HG02970 (cell line): Measurements from ENCODE around the gene HOXC4.

Experiments
- ATAC-seq: cut with Tn5 transposase; IDR thresholded peaks from one replicate; pipeline ENCODE4 v1.9.1; 2021; ENCODE audit warnings: mild to moderate bottlenecking, moderate library complexity, moderate number of reproducible peaks; ENCODE audit not compliant: unreplicated experiment, low FRiP score

Gene HOXC4

DNA sequence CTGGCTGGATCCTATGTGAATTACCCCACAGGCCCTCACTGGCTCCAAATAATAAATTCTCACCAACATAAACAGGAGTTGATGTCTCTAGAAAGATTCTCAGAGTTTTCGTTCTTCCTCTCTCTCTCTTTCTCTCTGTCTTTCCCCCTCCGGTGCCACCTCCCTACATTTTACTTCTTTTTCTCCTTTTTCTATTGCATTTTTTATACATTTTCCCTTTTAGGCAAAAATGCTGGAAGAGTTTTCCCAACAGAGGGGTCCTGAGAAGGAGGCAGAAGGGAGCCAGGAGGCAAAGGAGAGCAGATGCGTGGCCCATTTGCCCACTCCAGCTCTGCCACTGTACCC is 26.2 kb upstream of the HOXC4 start:
- no peak for ATAC-seq

DNA sequence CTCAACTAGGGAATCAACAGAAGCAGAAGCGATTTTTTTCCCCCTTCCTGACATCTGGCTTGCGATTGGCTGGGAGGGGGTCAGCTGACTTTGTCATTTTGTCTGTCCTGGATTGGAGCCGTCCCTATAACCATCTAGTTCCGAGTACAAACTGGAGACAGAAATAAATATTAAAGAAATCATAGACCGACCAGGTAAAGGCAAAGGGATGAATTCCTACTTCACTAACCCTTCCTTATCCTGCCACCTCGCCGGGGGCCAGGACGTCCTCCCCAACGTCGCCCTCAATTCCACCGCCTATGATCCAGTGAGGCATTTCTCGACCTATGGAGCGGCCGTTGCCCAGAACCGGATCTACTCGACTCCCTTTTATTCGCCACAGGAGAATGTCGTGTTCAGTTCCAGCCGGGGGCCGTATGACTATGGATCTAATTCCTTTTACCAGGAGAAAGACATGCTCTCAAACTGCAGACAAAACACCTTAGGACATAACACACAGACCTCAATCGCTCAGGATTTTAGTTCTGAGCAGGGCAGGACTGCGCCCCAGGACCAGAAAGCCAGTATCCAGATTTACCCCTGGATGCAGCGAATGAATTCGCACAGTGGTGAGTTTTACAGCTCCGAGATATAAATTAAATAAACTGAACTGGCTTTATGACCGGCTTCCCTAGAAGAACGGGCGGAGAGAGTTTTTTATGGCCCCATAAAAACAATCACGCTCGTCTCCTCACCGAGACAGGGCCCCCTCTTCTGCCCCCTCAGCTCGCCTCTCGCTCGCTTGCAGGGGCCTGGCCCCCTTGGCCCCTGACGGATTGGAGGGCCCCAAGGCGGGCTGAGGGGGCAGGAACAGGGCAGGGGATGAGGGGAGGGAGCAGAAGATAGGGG is 25.1 kb upstream of the HOXC4 start, which contains the start of gene HOXC6:
Gene HOXC6, plus strand, starts transcription at position 127 of the 888 bp plus-strand sequence. Its CDS starts 82 bp downstream, at position 209.
- no peak for ATAC-seq

DNA sequence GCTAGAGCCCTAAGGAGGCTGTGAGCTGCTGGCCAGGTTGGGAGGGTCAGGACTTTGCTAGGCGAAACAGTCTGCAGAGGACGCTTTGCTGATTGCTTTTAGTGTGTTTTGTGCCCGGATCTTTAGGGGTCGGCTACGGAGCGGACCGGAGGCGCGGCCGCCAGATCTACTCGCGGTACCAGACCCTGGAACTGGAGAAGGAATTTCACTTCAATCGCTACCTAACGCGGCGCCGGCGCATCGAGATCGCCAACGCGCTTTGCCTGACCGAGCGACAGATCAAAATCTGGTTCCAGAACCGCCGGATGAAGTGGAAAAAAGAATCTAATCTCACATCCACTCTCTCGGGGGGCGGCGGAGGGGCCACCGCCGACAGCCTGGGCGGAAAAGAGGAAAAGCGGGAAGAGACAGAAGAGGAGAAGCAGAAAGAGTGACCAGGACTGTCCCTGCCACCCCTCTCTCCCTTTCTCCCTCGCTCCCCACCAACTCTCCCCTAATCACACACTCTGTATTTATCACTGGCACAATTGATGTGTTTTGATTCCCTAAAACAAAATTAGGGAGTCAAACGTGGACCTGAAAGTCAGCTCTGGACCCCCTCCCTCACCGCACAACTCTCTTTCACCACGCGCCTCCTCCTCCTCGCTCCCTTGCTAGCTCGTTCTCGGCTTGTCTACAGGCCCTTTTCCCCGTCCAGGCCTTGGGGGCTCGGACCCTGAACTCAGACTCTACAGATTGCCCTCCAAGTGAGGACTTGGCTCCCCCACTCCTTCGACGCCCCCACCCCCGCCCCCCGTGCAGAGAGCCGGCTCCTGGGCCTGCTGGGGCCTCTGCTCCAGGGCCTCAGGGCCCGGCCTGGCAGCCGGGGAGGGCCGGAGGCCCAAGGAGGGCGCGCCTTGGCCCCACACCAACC is 23.9 kb upstream of the HOXC4 start:
- no peak for ATAC-seq

DNA sequence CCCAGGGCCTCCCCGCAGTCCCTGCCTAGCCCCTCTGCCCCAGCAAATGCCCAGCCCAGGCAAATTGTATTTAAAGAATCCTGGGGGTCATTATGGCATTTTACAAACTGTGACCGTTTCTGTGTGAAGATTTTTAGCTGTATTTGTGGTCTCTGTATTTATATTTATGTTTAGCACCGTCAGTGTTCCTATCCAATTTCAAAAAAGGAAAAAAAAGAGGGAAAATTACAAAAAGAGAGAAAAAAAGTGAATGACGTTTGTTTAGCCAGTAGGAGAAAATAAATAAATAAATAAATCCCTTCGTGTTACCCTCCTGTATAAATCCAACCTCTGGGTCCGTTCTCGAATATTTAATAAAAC is 23.2 kb upstream of the HOXC4 start:
- ATAC-seq, result no peak

DNA sequence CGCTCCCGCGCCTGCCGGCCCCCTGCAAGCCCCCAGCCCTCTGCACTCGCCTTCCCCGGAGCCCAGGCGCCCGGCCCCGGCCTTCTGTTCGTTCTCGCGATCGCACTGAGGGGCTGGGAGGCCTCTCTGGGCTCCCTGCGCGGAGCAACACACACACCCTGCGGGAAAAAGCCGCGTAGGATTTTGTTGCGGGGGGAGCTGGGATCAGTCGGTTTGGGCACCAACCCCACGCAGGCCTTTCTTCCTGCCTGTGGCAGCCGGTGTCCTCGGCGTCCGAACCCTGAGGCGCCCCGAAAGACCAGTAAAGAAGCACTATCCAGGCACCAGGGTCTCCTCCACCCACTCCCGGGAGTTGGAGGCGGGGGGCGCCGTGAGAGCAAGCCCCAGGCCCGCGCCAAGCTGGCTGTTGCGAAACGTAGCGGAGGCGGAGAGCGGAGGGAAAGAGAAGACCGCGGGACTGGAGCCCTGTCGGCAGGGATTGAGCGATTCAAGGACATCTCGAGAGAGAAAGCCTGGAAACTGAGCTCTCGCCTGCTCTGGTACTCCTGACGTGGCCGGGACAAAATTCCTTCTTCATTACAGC is 22.7 kb upstream of the HOXC4 start:
- no peak for ATAC-seq

DNA sequence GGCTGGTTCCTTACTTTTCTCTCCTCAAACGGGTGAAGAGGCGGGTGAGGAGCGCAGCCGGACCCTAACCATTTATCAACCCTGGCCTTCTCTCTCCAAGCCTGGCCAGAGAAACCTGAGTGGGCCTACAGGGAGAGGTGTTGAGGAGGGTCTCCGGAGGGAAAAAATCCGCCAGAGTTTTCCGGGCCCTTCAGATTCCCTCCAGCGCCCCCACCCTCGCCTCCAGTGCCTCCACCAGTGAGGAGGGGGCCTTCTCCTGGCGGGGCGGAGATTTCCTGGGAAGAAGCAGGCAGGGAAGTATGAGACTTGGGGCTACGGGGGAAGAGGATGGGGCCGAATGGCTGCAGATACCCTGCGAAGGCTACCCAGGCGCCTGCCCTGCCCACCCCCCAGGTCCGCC is 22.2 kb upstream of the HOXC4 start:
- no peak for ATAC-seq

DNA sequence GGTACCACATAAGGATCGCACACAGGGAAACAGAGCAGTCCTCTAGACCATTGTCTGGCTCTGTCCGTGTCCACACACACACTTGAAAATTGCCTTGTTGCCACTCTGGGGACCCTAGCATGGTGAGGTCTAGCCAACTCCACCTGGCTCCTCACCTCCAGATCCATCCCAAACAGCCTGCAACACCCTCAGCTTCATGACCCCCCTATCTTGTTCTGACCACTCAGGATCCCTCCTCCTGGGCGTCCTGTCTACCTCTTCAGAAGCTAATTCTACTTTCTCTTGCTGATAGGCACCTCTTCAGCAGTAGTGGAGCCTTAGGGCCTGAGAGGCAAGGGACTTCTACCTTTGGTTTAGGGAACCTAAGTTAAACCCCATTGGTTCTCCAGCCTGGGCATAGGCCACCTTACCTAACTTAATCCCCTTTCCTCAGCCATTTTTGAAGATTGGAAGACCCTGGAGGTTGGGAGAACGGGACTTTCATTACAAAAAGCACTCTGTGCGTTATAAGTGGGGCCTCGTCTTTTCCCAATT is 21.5 kb upstream of the HOXC4 start:
- ATAC-seq, result no peak

DNA sequence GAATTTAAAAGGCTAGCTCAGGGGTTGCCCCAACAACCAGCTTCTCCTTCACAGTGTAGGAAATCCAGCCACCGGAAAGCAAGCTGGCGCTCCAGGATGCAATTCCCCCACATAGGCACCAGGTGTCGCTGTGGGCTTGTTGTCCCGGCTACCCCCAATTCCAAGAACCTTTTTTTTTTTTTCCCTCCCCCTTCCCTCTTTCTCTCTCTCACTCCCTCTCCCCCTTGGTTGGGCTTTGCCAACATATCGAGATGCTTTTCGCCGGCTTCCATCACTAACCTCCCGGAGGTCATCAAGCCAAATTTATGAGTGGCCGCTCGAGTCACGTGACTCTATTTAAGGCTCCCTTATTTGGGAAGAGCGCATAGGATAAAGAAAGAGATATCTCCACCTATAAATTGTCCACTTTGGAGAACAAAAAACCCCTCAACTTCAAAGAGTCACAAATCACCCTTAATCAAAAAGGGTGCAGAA is 21.0 kb upstream of the HOXC4 start, which contains the start of gene HOXC5:
Gene HOXC5, plus strand, starts transcription at position 424 of the 474 bp plus-strand sequence. CDS start 73 bp downstream, outside the sequence.
- ATAC-seq, result no peak

DNA sequence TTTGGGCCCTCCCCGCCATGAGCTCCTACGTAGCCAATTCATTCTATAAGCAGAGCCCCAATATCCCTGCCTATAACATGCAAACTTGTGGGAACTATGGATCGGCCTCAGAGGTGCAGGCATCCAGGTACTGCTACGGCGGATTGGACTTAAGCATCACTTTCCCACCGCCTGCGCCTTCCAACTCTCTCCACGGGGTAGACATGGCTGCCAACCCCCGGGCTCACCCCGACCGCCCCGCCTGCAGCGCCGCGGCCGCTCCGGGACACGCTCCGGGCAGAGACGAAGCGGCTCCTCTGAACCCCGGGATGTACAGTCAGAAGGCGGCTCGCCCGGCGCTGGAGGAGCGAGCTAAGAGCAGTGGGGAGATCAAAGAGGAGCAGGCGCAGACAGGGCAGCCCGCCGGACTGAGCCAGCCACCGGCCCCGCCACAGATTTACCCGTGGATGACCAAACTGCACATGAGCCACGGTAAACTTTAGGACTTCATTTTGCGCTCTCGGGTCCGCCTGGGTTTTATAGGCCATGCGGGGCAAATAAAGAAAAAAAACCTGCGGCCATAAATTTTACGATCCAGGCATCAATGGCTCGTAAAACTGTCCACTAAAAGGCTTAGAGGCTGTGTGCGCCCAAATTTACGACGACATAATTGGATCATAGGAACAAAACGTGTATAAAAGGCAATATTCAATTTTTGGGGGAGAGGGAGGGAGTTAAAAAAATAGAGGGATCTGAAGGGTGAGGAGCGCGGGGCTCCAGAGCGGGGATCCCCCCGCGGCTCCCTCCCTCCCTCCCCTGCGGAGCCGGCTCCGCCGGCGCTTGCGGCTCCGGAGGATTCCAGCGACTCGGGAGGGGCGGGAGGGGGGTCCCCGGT is 20.3 kb upstream of the HOXC4 start:
- no peak for ATAC-seq

DNA sequence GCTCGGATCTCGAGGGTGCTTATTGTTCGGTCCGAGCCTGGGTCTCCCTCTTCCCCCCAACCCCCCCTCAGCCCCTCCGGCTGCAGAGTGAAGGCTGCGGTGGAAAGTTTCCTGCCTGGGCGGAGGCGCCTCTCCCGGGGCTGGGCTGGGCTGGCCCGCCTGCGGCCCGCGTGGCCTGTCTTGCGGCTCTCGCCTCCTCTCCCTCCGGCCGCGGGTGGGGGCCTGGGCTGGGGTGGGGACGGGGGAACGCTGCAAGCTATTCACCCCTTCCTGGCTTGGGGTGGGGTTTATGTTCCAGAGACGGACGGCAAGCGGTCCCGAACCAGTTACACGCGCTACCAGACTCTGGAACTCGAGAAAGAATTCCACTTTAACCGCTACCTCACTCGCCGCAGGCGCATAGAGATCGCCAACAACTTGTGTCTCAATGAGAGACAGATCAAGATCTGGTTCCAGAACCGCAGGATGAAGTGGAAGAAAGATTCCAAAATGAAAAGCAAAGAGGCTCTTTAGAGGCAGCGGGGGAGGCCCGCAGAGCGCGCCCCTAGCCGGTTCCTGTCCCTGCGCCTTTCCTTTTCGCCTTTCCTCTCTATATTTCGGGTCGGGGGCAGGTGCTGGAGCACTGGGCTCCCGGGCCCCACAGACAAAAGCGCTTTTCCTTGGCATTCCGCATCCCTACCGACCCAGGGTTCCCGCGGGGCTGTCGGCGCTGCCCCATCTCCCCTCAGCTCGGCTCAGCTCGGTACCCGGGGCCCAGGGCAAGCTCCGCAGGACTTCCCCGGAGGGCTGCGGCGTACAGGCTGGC is 19.5 kb upstream of the HOXC4 start:
- no peak for ATAC-seq

DNA sequence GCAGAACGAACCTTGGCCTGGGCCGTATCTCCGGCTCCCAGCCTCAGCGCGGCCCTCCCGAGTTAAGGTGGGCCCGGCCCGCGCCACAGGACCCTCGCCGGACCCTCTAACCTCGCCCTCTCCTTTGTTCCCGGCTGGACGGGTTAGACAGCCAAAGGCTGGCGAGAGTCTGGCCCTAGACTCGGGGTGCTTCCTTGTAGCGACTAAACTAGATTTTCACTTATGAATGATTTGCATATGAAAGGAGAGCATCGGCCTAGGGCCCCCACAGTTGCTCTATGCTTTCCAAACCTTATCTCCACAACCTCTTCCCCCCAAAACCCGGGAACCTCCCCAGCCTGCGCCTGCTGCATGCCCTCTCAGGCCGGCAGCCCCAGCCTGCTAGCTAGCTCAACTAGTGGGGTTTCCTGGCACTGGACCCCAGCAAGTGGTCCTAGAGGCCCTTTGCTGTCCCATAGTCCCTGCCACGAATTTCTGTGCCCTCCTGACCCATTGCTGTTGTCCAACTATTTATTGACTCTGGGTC is 18.8 kb upstream of the HOXC4 start:
- no peak for ATAC-seq

DNA sequence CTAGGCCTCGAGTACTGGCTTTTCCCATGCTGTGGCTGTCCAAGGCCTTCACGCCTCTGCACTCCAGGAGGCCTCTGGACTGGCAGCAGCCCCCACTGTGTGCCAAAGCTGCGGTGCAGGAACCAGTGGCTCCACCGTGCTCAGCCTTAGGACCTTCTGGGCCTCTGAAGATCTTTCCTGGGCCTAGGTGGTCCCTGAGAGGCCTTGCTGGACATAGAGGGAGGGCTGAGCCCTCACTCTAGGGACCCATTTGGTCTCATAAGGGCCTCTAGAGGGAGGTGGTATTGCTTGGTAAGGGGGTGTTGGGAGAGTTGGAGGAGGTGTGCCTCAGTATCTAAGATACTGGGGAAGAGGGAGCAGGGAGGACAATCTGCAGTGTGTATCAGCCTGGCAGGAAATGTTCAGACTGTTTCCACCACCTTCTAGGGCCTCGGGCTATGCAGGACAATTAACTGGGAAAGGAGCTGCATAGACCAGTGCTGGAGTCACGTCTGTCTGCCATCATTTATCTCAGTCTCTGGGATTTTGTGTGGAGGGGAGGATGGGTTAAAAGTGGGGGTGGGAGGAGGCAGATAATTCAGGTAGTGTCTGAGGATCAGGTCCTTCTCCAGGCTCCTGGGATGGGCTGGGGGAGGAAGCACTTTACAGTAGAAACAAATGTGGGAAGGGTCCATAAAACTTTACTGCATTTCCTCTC is 17.9 kb upstream of the HOXC4 start:
- ATAC-seq, result no peak

DNA sequence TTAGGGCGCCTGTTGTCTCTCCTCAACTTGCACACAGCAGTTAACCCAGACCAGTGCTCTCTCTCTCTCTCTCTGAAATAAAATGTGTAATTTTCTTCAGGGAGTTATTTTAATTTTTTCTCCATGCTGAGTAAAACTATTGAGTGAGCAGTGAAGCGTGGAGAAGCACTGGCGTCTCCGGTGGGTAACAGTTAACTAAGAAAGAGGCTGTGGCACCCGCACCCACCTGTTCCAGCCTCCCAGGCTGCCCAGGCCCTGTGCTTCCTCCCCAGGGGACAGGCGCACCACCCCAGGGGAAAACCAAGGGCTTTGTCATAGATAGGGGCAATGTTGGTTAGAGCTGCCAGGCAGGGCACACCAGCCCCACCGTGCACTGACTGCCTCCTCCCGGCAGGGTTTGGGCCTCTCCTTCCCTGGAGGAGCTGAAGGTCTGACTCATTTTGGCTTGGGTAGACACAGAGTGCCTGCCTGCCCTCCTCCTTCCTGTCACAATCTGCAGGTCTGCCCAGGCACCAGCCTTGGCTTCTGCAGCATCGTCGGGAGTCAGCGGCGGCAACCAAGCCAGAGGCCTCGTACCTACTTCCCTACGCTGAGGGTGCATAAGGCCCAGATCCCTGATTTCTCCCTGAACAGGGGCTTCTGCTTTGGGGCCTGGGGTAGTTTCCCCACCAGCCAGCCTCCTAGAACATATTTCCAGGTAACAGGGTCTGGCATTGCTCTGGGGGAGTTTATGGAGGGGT is 16.8 kb upstream of the HOXC4 start:
- no peak for ATAC-seq

DNA sequence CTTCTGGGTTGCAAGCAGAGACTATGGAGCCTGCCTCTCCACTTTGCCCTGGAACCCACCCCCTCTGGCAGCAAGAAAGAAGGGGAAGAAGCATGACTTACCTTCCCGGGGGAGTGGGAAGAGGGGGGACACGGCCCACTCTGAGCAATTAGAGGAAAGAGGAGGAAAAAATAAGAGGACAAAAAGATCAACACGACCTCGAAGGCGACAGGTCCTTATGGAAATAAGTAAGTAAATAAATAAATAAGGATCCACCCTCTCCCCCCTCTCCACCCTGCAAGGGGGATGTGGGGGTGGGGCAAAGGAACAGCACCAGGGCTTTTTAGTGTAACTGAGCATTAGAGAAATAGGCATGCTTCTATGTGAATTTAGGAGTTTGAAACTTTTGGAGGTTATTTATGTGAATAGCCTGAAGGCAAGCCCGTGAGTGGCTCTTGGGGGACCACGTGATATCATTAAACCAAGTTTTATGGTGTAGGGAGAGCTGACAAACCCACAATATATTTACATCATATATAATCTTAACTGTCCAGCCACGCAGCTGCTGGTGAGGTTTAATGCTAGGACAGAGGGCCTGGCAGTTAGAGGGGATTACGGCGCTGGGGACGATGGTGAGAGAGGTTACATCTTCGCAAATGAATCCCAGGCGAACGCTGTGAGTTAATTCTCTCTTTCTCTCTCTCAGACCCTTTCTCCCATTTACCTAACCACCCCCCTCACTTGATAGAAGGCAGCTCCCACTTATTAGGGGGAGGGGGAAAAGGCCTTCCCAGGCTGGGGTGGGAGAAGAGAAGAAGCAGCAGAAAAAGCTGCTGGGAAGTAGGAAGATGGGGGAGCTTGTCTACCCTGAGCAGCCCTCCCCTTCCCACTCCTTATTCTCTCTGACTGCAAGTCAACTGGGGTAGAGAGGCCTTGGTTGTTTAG is 16.0 kb upstream of the HOXC4 start:
- ATAC-seq, result no peak

DNA sequence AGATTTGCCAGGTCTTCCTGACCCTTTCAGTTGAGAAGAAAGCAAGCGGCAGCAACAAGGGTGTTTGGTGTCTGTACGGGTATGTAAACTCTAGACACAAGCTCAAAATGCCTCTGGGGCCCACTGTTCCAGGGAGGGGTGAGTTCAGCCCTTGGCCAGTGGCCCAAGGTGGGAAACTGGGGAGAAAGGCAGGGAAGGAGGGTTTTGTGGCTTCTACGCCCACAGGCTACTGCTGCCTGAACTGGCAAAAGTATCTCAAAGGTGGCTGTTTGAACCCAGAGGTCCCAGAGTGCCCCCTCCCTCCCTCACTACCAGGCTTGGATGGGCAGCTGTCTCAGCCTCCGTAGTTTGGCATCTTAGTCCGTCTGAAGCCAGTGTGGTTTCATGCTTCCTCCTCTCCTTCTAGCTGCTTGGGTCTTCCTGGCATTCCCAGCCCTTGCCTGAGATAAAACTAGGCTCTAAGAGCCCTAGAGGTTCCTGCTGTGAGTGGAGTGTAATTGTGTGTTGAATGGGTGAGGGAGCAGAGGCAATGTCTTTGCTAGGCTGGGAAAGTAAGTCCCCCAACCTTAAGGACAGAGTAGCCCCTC is 15.3 kb upstream of the HOXC4 start:
- ATAC-seq, result no peak

DNA sequence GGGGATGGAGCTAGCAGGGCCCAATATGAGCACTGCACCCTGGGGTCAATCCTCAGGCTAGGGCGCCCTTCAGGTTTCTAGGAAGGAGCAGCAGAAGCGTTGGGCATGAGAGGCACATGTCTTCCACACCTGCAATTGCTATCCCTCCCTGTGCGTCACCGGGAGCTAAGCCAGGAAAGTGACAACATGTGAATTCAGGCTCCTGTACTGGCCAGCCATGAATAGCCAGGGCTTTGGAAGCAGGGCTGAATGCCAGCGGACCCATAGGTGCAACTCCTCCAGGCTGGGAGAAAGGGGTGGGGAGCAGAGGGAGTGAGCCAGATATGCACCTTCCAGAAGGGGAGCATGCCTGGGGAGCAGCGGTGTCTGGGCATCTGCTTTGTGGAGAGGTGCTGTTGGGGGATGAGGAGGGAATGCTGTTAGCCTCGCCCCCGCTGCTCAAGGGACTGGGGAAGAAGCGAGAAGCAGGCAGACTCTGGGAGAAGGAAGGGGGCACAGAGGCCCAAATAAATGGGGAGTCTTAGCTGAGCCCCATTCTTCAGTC is 14.7 kb upstream of the HOXC4 start:
- ATAC-seq, result no peak
